K562 (cell line): Measurements from ENCODE around the gene HEXIM1. TPM values are rescaled to one million over a fixed set of nuclear protein-coding genes. Genes with fewer than 3 reads are reported as not detected.
A peak's percentile ranks its signal among the peaks of the same experiment; 100 is the strongest.

Experiments
- ATAC-seq: fragments of 200-7000 bp; cut with Tn5 transposase; 3 replicates; pipeline ENCODE4 v1.9.1; 2020; ENCODE audit warnings: moderate library complexity
- BruUV-seq: library from RNA; stranded (reverse); fragments of 400-500 nt; replicated peaks from 2 replicates; lab custom pipeline; 2021; lab: Mats Ljungman, UMichigan
- CTCF ChIA-PET: fragments of 300-600 bp; formaldehyde crosslinking; extraction: SDS; loops from one replicate; lab custom pipeline; 2021; ENCODE audit warnings: low intra/inter-chr PET ratio; lab: Yijun Ruan, JAX
- POLR2A ChIA-PET: fragments of 300-600, 350-650 bp; sonication (Branson Sonifier 250); formaldehyde crosslinking; extraction: SDS; loops from one replicate; lab custom pipeline; 2021; ENCODE audit warnings: antibody characterized with exemption, inconsistent platforms; lab: Yijun Ruan, JAX
- DNase-seq, 4 experiments: peaks; one replicate each; pipeline versions ENCODE4 v3.0.0 to v3.0.0-alpha.2; 2011 to 2018; ENCODE audit warnings: low spot score in 3 of 4, mixed read lengths in 3 of 4; ENCODE audit errors: extremely low read depth in 1 of 4
- FAIRE-seq: peaks from 2 replicates; lab custom pipeline; 2011; peaks lifted over from hg19 to GRCh38; lab: Jason Lieb, UNC
- H2AFZ ChIP-seq: 2 replicates; pipeline ENCODE4 v1.6.0; 2011; ENCODE audit warnings: low read depth, low read length, control low read depth, inconsistent platforms
- H3K27ac ChIP-seq: fragments of 200-600 bp; 3 replicates; pipeline ENCODE4 v1.8.0; 2011; ENCODE audit warnings: low read depth, mild to moderate bottlenecking, control low read depth, inconsistent platforms, low read length, moderate library complexity, mixed read lengths; ENCODE audit errors: extremely low read depth
- H3K27me3 ChIP-seq, 2 experiments: fragments of 300-600 bp in 1 of 2; 2 replicates in 1 of 2; 3 replicates in 1 of 2; pipeline versions ENCODE4 v1.6.0 to v1.8.0; 2011; ENCODE audit warnings: inconsistent platforms in 2 of 2, low read length in 2 of 2, mild to moderate bottlenecking in 1 of 2, mixed read lengths in 1 of 2, moderate library complexity in 1 of 2; ENCODE audit not compliant: control insufficient read depth in 2 of 2, insufficient read depth in 2 of 2
- H3K36me3 ChIP-seq: fragments of 300-600 bp; 3 replicates; pipeline ENCODE4 v1.8.0; 2011; ENCODE audit warnings: mild to moderate bottlenecking, low read length, inconsistent platforms; ENCODE audit not compliant: control insufficient read depth, insufficient read depth
- H3K4me1 ChIP-seq, 2 experiments: fragments of 200-600 bp in 1 of 2; replicated peaks in 1 of 2; 2 replicates in 1 of 2; 3 replicates in 1 of 2; pipeline versions ENCODE4 v1.5.1 to v1.8.0; 2011; ENCODE audit warnings: inconsistent platforms in 2 of 2, low read length in 2 of 2, mild to moderate bottlenecking in 1 of 2, mixed read lengths in 1 of 2, moderate library complexity in 1 of 2; ENCODE audit not compliant: control insufficient read depth in 2 of 2, insufficient read depth in 2 of 2
- H3K4me2 ChIP-seq: 2 replicates; pipeline ENCODE4 v1.6.1; 2011; ENCODE audit warnings: low read length, control low read depth, inconsistent platforms, mixed read lengths; ENCODE audit not compliant: insufficient read depth
- H3K4me3 ChIP-seq: fragments of 200-600 bp; sonication (generic), shearing (Covaris generic); 2 replicates; pipeline ENCODE4 v1.5.1; 2016; ENCODE audit warnings: control low read depth, inconsistent platforms
- H3K79me2 ChIP-seq: fragments of 200-600 bp; 3 replicates; pipeline ENCODE4 v1.8.0; 2011; ENCODE audit warnings: low read length, inconsistent platforms; ENCODE audit not compliant: control insufficient read depth, insufficient read depth
- H3K9ac ChIP-seq, 2 experiments: 2 replicates each; pipeline versions ENCODE4 v1.6.0 to v1.6.1; 2011; ENCODE audit warnings: low read depth in 2 of 2, low read length in 2 of 2, control low read depth in 1 of 2, inconsistent platforms in 1 of 2, mild to moderate bottlenecking in 1 of 2, mixed read lengths in 1 of 2; ENCODE audit not compliant: insufficient read depth in 1 of 2
- H3K9me1 ChIP-seq: one replicate; pipeline ENCODE4 v1.6.0; 2011; ENCODE audit warnings: inconsistent platforms, mild to moderate bottlenecking, low read length, moderate library complexity; ENCODE audit not compliant: control insufficient read depth, insufficient read depth
- H3K9me3 ChIP-seq: replicated peaks from 2 replicates; pipeline ENCODE4 v1.5.1; 2011; ENCODE audit warnings: low read depth, low read length, inconsistent platforms; ENCODE audit not compliant: control insufficient read depth, insufficient read depth
- H4K20me1 ChIP-seq: replicated peaks from 2 replicates; pipeline ENCODE4 v1.6.1; 2011; ENCODE audit warnings: low read length, inconsistent platforms, mixed read lengths; ENCODE audit not compliant: control insufficient read depth, insufficient read depth
- CTBP1 ChIP-seq: fragments of 450-650 bp; IDR thresholded peaks from 2 replicates; pipeline ENCODE4 v1.6.1; 2016; ENCODE audit warnings: borderline replicate concordance
- FIP1L1 ChIP-seq: fragments of 200-400 bp; formaldehyde crosslinking; IDR thresholded peaks from 2 replicates; pipeline ENCODE4 v1.6.1; 2018; ENCODE audit warnings: mild to moderate bottlenecking, low read depth, low read length; ENCODE audit not compliant: poor library complexity, severe bottlenecking
- HNRNPLL ChIP-seq: fragments of 200-400 bp; formaldehyde crosslinking; IDR thresholded peaks from 2 replicates; pipeline ENCODE4 v1.6.1; 2017; ENCODE audit warnings: low read length, low read depth, mild to moderate bottlenecking; ENCODE audit not compliant: poor library complexity, severe bottlenecking
- KAT2B ChIP-seq: IDR thresholded peaks from one replicate; pipeline ENCODE4 v1.6.1; 2012; ENCODE audit warnings: low read depth, mild to moderate bottlenecking, control low read depth, inconsistent platforms, low read length, moderate library complexity
- MAFF ChIP-seq: IDR thresholded peaks from 2 replicates; pipeline ENCODE4 v1.6.1; 2012; ENCODE audit warnings: low read length, improper control_type of control experiment
- RBFOX2 ChIP-seq: fragments of 200-400 bp; formaldehyde crosslinking; IDR thresholded peaks from 2 replicates; pipeline ENCODE4 v1.6.1; 2017; ENCODE audit warnings: low read depth, mild to moderate bottlenecking, low read length, moderate library complexity
- SAFB2 ChIP-seq: fragments of 200-400 bp; formaldehyde crosslinking; IDR thresholded peaks from 2 replicates; pipeline ENCODE4 v1.6.1; 2018; ENCODE audit warnings: borderline replicate concordance, low read length, low read depth, moderate library complexity; ENCODE audit not compliant: severe bottlenecking
- SETDB1 ChIP-seq: IDR thresholded peaks from one replicate; pipeline ENCODE4 v1.6.1; 2012; ENCODE audit warnings: low read length, control low read depth, inconsistent platforms
- SRSF1 ChIP-seq: fragments of 200-400 bp; formaldehyde crosslinking; IDR thresholded peaks from 2 replicates; pipeline ENCODE4 v1.6.1; 2017; ENCODE audit warnings: mild to moderate bottlenecking, low read depth, low read length, moderate library complexity
- SRSF9 ChIP-seq: fragments of 200-400 bp; formaldehyde crosslinking; IDR thresholded peaks from 2 replicates; pipeline ENCODE4 v1.6.1; 2017; ENCODE audit warnings: low read depth, low read length, borderline replicate concordance
- TARDBP ChIP-seq: fragments of 450-650 bp; IDR thresholded peaks from 2 replicates; pipeline ENCODE4 v1.6.1; 2016
- ZFP1 ChIP-seq: fragments of 450-650 bp; formaldehyde crosslinking; IDR thresholded peaks from 2 replicates; pipeline ENCODE4 v1.4.0; 2020; ENCODE audit warnings: mild to moderate bottlenecking, mixed read lengths
- ZNF586 ChIP-seq: fragments of 450-650 bp; formaldehyde crosslinking; conservative IDR thresholded peaks from 2 replicates; pipeline ENCODE4 v1.4.0; 2020; ENCODE audit warnings: mild to moderate bottlenecking, moderate library complexity
- WGBS: fragments of 100-300 bp; shearing (Covaris generic); methylation state at CpG from one replicate; pipeline ENCODE4 v1.1.6; 2016; ENCODE audit warnings: low coverage, mixed read lengths; ENCODE audit not compliant: insufficient coverage; ENCODE audit errors: missing lambda C conversion rate; 5-methylcytosine and 5-hydroxymethylcytosine counted together
- in situ Hi-C: fragments of 300-500 bp; cut with MboI; formaldehyde crosslinking; loops from 4 replicates; pipeline ENCODE4 v1.15.0; 2018; ENCODE audit warnings: inconsistent platforms, mixed read lengths
- intact Hi-C: fragments of 100-400 bp; cut with micrococcal nuclease; formaldehyde crosslinking; loops from 2 replicates; pipeline ENCODE4 v1.14.2; 2022
- polyA plus RNA-seq, 8 experiments: library from polyadenylated mRNA; depleted of rRNA in 4 of 8; stranded (reverse) in 5 of 8; unstranded in 3 of 8; fragments of >200 nt; fragmentation: Nextera tagmentation in 2 of 8; fragmentation: Illumina TruSeq in 1 of 8; extraction: Ambion mirVana in 2 of 8; extraction: Trizol in 1 of 8; gene quantifications; 2 replicates each; pipeline versions ENCODE4 v1.2.1 to v1.2.3, GENCODE V29; 2011 to 2014; ENCODE audit warnings: inconsistent platforms in 1 of 8, missing spikeins in 1 of 8
- total RNA-seq, 7 experiments: library from RNA; depleted of rRNA in 6 of 7; stranded (reverse); fragments of >200 nt in 6 of 7; fragmentation: Illumina TruSeq in 2 of 7; extraction: Trizol in 2 of 7; gene quantifications; 2 replicates each; pipeline versions ENCODE4 v1.2.1 to v1.2.3, GENCODE V29; 2011 to 2021; ENCODE audit warnings: low replicate concordance in 1 of 7
- TF ChIP-seq, protein P1 (sequence below): fragments of 450-650 bp; formaldehyde crosslinking; IDR thresholded peaks from 2 replicates; pipeline ENCODE4 v1.4.0; 2020; ENCODE audit warnings: mild to moderate bottlenecking
- TF ChIP-seq, protein P2 (sequence below): fragments of 450-650 bp; formaldehyde crosslinking; conservative IDR thresholded peaks from 2 replicates; pipeline ENCODE4 v1.4.0; 2022; ENCODE audit warnings: mild to moderate bottlenecking, missing genetic modification characterization

HEXIM1 gene
- total and polyA plus RNA-seq, 9 of the 15 experiments (the other 6 are each of a cell fraction or from before 2014, with no cell fraction given), result 1.4 to 28.3 (median 9.1) TPM

GRCh38 chr17:45128331-45128730, 19.9 kb upstream of the HEXIM1 start:
- ChIA-PET POLR2A (interaction anchor here (5.2 kb wide), 1 partner anchor 21 kb away, joined by 48 read pairs; the partner anchor contains the start of gene HEXIM1), CTCF (interaction anchor here (0.6 kb wide), 1 partner anchor 29 kb away, joined by 3 read pairs; no protein-coding TSS in a partner anchor)
- Histone ChIP-seq H3K9ac (peak overlapping the region in 1 of 2 experiments; percentile 77; a peak in 2 of 4 replicates), H3K27ac (no peak overlapping the region), H3K27me3 (no peaks in the 10 kb centered on the region), H2AFZ (no peak overlapping the region), H3K4me3 (no peak overlapping the region), H3K79me2 (no peaks in the 10 kb centered on the region; the same call in 2 of the 3 replicates), H3K4me2 (no peak overlapping the region), H3K4me1 (peaks cover 43 to 69% of the 10 kb centered on the region in 2 experiments), H3K36me3 (no peaks in the 10 kb centered on the region), H3K9me3 (no peaks in the 10 kb centered on the region)
- BruUV-seq, result no TSS peak
- 75% methylated on average over 5 of the region's 5 CpGs for WGBS
- no peak for DNase-seq
- in situ Hi-C loops, result no loop called here
- TF ChIP-seq SRSF9, result no peak
- no peak for TF ChIP-seq FIP1L1
- no peak for TF ChIP-seq HNRNPLL
- no peak for TF ChIP-seq KAT2B
- TF ChIP-seq, protein P1, sequence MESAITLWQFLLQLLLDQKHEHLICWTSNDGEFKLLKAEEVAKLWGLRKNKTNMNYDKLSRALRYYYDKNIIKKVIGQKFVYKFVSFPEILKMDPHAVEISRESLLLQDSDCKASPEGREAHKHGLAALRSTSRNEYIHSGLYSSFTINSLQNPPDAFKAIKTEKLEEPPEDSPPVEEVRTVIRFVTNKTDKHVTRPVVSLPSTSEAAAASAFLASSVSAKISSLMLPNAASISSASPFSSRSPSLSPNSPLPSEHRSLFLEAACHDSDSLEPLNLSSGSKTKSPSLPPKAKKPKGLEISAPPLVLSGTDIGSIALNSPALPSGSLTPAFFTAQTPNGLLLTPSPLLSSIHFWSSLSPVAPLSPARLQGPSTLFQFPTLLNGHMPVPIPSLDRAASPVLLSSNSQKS (CRISPR knock-in tag), result no peak
- TF ChIP-seq CTBP1, result no peak
- TF ChIP-seq SRSF1, result no peak
- no peak for TF ChIP-seq SETDB1
- no peak for TF ChIP-seq ZNF586 (CRISPR knock-in tag)
- no peak for TF ChIP-seq SAFB2
- no peak for TF ChIP-seq TARDBP
- TF ChIP-seq, protein P2, sequence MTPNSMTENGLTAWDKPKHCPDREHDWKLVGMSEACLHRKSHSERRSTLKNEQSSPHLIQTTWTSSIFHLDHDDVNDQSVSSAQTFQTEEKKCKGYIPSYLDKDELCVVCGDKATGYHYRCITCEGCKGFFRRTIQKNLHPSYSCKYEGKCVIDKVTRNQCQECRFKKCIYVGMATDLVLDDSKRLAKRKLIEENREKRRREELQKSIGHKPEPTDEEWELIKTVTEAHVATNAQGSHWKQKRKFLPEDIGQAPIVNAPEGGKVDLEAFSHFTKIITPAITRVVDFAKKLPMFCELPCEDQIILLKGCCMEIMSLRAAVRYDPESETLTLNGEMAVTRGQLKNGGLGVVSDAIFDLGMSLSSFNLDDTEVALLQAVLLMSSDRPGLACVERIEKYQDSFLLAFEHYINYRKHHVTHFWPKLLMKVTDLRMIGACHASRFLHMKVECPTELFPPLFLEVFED (CRISPR knock-in tag), result no peak
- no peak for TF ChIP-seq MAFF
- no peak for TF ChIP-seq RBFOX2
- no peak for TF ChIP-seq ZFP1
- TF ChIP-seq, all 486 proteins: peak for 0
- FAIRE-seq, result no peak
- H3K9me1 ChIP-seq, result no peaks in the 10 kb centered on the region
- peaks cover 6% of the 10 kb centered on the region; the same call in 1 of the 2 replicates for H4K20me1 ChIP-seq
- intact Hi-C loops, result loop anchor here (10.0 kb wide), 1 partner anchor 114 kb away; no protein-coding TSS in a partner anchor
- ATAC-seq, result no peak
